SK-N-MC (cell line): ENCODE results near the gene RPS16.

Experiments used
- DNase-seq: peaks from one replicate; pipeline ENCODE4 v3.0.0-alpha.2; 2011; ENCODE audit warnings: low read depth, low spot score
- H3K27ac ChIP-seq: fragments of 200-600 bp; sonication (generic); 2 replicates; pipeline ENCODE4 v1.5.1; 2016; ENCODE audit warnings: mixed run types
- H3K36me3 ChIP-seq: fragments of 200-600 bp; sonication (generic); 2 replicates; pipeline ENCODE4 v1.6.1; 2017; ENCODE audit warnings: antibody characterized with exemption, low read length, mixed read lengths; ENCODE audit not compliant: insufficient read depth
- H3K4me3 ChIP-seq: fragments of 200-600 bp; sonication (generic); 2 replicates; pipeline ENCODE4 v1.5.1; 2016
- H3K9ac ChIP-seq: fragments of 200-600 bp; sonication (generic); 2 replicates; pipeline ENCODE4 v1.8.0; 2017; ENCODE audit warnings: mixed run types, mixed read lengths; ENCODE audit not compliant: insufficient read length
- H3K9me3 ChIP-seq: fragments of 200-600 bp; sonication (generic); 2 replicates; pipeline ENCODE4 v1.6.1; 2017; ENCODE audit warnings: low read depth, mild to moderate bottlenecking, antibody characterized with exemption, low read length, moderate library complexity, mixed read lengths
- EZH2 ChIP-seq: fragments of 200-600 bp; sonication (generic); IDR thresholded peaks from one replicate; pipeline ENCODE4 v1.6.1; 2017; ENCODE audit warnings: antibody characterized with exemption
- FOXP2 ChIP-seq: optimal IDR thresholded peaks from 2 replicates; pipeline ENCODE3; 2011; ENCODE audit warnings: mild to moderate bottlenecking, moderate library complexity; ENCODE audit not compliant: insufficient read depth; ENCODE audit errors: extremely low read length, control extremely low read depth
- POLR2AphosphoS5 ChIP-seq: IDR thresholded peaks from 2 replicates; pipeline ENCODE4 v1.6.1; 2012; ENCODE audit warnings: mild to moderate bottlenecking, low read depth, low read length, borderline replicate concordance

RPS16 gene

DNA sequence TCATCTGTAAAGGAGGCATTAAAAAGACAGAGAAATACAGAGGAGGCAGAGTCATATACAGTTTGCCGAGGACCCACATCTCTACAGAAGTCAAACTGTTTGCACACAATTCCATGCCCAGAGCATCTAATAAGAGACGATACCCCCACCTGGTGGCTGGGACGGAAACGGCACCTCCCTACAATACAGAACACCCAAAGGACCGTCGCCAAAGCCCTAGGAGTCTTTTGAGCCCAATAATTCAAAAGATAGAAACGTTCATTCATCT lies 24.0 kb downstream of the RPS16 start:
- TF ChIP-seq FOXP2, result no peak
- TF ChIP-seq EZH2, result no peak
- no peak for TF ChIP-seq POLR2AphosphoS5
- H3K36me3 ChIP-seq, result peaks cover 13% of the 10 kb centered on the region
- H3K27ac ChIP-seq, result peak overlapping the region; percentile 47; the same call in 1 of the 2 replicates
- peak; percentile 88 for DNase-seq
- H3K9ac ChIP-seq, result peak overlapping the region; percentile 52
- no peaks in the 10 kb centered on the region for H3K9me3 ChIP-seq
- H3K4me3 ChIP-seq, result peak overlapping the region; percentile 74

DNA sequence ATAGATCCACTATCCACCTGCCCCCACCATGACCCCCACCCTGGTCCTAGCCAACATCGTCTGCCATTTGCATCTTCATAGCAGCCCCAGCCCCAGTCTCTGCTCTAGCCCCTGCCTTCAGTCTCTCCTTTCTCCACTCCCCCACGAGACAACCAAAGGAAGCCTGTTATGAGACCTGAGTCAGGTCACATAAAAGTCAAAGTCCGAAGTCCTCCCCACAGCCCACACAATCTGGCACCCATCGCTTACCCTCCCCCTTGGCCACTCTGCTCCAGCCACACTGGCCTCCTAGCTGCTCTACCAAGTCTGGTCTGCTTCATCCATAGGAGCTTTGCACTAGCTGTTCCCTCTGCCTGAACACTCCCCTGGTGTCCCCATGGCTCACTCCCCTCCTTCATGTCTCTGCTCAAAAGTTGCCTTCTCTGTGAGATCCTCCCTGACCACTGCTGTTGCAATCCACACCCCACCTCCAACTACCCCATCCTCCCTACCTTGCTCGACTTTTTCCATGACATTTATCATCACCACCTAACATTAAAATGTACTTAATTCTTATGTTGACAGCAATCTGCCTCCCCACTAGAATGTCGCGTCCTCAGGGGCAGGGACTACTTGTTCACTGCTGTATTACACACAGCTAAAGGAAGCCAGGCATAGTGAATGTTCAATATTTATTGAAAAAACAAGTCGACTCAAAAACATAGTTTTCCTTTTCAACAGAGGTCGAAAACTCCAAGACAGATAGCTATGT lies 24.5 kb downstream of the RPS16 start:
- peak overlapping the region; percentile 10 for H3K9ac ChIP-seq
- no peak for TF ChIP-seq EZH2
- peak overlapping the region; percentile 74 for H3K4me3 ChIP-seq
- peaks cover 8% of the 10 kb centered on the region for H3K36me3 ChIP-seq
- no peak overlapping the region for H3K27ac ChIP-seq
- no peaks in the 10 kb centered on the region for H3K9me3 ChIP-seq
- DNase-seq, result no peak

DNA sequence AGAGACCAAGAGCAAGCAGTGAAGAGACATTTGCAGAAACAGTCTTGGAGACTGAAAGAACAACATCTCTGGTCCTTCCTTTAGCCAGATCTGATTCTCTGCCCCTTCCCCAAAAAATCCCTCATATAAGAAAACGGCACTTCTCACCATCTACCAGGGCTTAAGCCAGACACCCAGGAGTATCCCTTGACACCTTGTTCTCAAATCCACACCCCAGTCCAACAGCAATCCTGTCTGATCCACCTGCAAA lies 25.0 kb downstream of the RPS16 start:
- Histone ChIP-seq H3K9ac (no peak overlapping the region), H3K4me3 (peak overlapping the region; percentile 82), H3K9me3 (no peaks in the 10 kb centered on the region), H3K36me3 (peaks cover 4% of the 10 kb centered on the region), H3K27ac (no peak overlapping the region)
- TF ChIP-seq FOXP2 (no peak), POLR2AphosphoS5 (no peak), EZH2 (no peak)
- DNase-seq, result no peak

DNA sequence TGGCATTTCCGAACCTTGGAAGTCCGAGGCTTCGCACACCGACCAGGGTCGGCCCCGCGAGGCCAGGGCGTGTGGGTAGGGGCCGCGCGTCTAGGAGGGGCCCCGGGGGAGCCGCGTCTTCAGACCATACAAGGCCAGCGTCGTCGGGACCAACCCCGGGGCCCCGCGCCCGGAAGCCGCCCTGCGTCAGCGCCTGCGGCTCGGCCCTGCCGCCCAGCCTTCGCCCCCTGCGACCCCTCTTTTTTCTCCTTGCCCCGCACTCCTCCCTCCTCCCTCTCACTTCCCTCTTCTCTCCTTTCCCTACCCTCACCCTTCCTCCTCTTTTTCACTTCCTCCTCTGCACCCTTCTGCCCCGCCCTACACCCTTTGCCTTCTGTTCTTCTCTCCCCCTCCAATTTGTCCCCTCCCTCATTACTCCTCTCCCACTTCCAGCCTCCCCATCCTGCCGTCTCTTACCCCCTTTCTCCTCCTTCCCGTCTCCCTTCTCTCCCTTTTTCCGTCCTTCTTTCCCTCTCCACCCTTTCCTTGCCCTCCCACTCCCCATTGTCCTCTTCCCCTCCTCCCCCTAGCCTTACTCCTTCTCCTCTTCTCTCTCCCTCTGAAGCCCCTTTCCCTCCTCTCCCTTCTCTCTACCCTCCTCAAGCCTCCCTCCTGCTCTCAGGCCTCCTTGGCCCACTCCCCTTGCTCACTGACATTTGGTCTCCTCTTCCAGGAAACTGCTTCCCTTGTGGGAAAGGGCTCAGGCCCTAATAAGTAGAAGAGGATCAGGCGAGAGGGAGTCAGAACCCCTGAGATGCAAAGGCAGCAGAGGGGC lies 25.5 kb downstream of the RPS16 start:
- Histone ChIP-seq H3K9ac (peak overlapping the region; percentile 79), H3K36me3 (peaks cover 1% of the 10 kb centered on the region; the same call in 1 of the 2 replicates), H3K4me3 (peak overlapping the region; percentile 82), H3K27ac (peak overlapping the region; percentile 53; the same call in 1 of the 2 replicates), H3K9me3 (no peaks in the 10 kb centered on the region)
- TF ChIP-seq FOXP2 (no peak), POLR2AphosphoS5 (no peak), EZH2 (no peak)
- no peak for DNase-seq

DNA sequence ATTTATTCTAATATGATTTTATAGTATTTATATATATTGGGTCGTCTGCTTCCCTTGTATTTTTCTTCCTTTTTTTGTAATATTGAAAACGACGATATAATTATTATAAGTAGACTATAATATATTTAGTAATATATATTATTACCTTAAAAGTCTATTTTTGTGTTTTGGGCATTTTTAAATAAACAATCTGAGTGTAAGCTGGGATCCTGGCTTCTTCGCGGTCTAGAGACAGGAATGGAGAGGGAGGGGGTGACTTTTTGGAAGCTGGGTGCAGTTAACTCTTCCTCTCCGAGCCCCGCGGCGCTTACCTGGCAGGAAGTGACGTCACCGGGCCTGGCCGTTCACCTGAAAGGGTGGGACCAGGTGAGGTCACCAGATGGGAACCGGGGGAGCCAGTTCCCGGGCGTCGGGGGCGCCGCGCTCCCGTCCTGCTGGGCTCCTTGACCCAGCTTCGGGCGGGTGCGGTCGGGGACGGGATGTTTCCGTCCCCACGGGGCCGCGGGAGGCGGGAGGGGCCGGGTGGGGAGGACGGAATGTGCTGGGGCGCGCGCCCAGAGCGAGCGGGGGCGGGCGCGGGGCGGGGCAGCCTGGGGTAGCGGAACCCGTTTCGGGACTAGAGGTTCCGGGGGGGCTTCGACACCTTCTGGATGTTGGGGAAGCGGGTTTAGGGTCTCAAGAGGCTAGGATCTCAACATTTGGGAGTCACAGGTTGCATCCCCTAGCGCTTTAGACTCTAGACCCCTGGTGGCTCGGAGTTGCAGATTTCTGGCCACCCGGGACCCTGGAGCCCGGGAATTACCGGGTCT lies 26.3 kb downstream of the RPS16 start:
- Histone ChIP-seq H3K4me3 (peak overlapping the region; percentile 82), H3K9ac (peak overlapping the region; percentile 79), H3K27ac (peak overlapping the region; percentile 54; the same call in 1 of the 2 replicates), H3K36me3 (no peaks in the 10 kb centered on the region), H3K9me3 (no peaks in the 10 kb centered on the region)
- TF ChIP-seq POLR2AphosphoS5 (peak; percentile 48; the same call in 1 of the 2 replicates), FOXP2 (no peak), EZH2 (no peak)
- DNase-seq, result no peak

DNA sequence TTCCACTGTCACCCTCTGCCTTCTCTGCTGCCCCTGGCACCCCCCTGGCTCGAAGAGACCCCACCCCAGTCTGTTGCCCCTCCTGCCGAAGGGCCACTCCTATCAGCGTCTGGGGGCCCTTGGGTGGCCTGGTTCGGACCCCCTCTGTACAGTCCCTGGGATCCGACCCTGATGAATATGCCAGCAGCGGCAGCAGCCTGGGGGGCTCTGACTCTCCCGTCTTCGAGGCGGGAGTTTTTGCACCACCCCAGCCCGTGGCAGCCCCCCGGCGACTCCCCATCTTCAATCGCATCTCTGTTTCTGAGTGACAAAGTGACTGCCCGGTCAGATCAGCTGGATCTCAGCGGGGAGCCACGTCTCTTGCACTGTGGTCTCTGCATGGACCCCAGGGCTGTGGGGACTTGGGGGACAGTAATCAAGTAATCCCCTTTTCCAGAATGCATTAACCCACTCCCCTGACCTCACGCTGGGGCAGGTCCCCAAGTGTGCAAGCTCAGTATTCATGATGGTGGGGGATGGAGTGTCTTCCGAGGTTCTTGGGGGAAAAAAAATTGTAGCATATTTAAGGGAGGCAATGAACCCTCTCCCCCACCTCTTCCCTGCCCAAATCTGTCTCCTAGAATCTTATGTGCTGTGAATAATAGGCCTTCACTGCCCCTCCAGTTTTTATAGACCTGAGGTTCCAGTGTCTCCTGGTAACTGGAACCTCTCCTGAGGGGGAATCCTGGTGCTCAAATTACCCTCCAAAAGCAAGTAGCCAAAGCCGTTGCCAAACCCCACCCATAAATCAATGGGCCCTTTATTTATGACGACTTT lies 27.1 kb downstream of the RPS16 start:
- H3K4me3 ChIP-seq, result peak overlapping the region; percentile 32; the same call in 1 of the 2 replicates
- no peaks in the 10 kb centered on the region for H3K36me3 ChIP-seq
- DNase-seq, result no peak
- TF ChIP-seq POLR2AphosphoS5 (no peak), FOXP2 (no peak), EZH2 (no peak)
- H3K27ac ChIP-seq, result no peak overlapping the region
- no peak overlapping the region for H3K9ac ChIP-seq
- no peaks in the 10 kb centered on the region for H3K9me3 ChIP-seq

DNA sequence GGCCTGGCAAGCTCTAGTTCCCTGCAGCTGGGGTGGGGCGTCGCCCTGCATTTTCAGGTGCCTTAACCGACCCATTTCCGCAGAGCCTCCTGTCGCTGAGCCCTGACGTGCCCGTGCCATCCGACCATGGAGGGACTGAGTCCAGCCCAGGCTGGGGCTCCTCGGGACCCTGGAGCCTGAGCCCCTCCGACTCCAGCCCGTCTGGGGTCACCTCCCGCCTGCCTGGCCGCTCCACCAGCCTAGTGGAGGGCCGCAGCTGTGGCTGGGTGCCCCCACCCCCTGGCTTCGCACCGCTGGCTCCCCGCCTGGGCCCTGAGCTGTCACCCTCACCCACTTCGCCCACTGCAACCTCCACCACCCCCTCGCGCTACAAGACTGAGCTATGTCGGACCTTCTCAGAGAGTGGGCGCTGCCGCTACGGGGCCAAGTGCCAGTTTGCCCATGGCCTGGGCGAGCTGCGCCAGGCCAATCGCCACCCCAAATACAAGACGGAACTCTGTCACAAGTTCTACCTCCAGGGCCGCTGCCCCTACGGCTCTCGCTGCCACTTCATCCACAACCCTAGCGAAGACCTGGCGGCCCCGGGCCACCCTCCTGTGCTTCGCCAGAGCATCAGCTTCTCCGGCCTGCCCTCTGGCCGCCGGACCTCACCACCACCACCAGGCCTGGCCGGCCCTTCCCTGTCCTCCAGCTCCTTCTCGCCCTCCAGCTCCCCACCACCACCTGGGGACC lies 27.9 kb downstream of the RPS16 start:
- peak overlapping the region; percentile 77 for H3K9ac ChIP-seq
- H3K27ac ChIP-seq, result no peak overlapping the region
- H3K36me3 ChIP-seq, result no peaks in the 10 kb centered on the region
- peak overlapping the region; percentile 93 for H3K4me3 ChIP-seq
- TF ChIP-seq POLR2AphosphoS5, result no peak
- TF ChIP-seq FOXP2, result no peak
- no peak for TF ChIP-seq EZH2
- no peak for DNase-seq
- H3K9me3 ChIP-seq, result no peaks in the 10 kb centered on the region
